Vagina (tissue), 2 donors: Measurements from ENCODE around the gene UBTD1. TPM values are rescaled to one million over a fixed set of nuclear protein-coding genes. Genes with fewer than 3 reads are reported as not detected.
A peak's percentile ranks its signal among the peaks of the same experiment; 100 is the strongest.

ENCODE experiments used
- DNase-seq, 2 donors: peaks; one replicate each; pipeline ENCODE4 v3.0.0-alpha.2; 2017; ENCODE audit errors: extremely low spot score in 2 of 2
- H3K27ac ChIP-seq: fragments of 200-600 bp; sonication (generic); one replicate; pipeline ENCODE4 v1.5.1; 2019
- H3K27me3 ChIP-seq: fragments of 200-600 bp; sonication (generic); one replicate; pipeline ENCODE4 v1.5.1; 2019
- H3K36me3 ChIP-seq, 2 donors: fragments of 200-600 bp; sonication (generic); one replicate each; pipeline ENCODE4 v1.5.1; 2017 to 2019
- H3K4me1 ChIP-seq: fragments of 200-600 bp; sonication (generic); one replicate; pipeline ENCODE4 v1.5.1; 2019
- H3K4me3 ChIP-seq, 2 donors: fragments of 200-600 bp; sonication (generic); 1 replicate in 1 of 2; 2 replicates in 1 of 2; pipeline ENCODE4 v1.5.1; 2016 to 2019
- H3K9me3 ChIP-seq: fragments of 200-600 bp; sonication (generic); one replicate; pipeline ENCODE4 v1.5.1; 2019
- CTCF ChIP-seq, 3 experiments: fragments of 450-650 bp in 2 of 3; fragments of 200-600 bp in 1 of 3; sonication (generic) in 1 of 3; IDR thresholded peaks; one replicate each; pipeline ENCODE4 v1.5.1; 2017 to 2019; ENCODE audit warnings: antibody characterized with exemption in 3 of 3, mild to moderate bottlenecking in 2 of 3, moderate library complexity in 2 of 3
- POLR2A ChIP-seq, 2 donors: fragments of 450-650 bp; IDR thresholded peaks; one replicate each; pipeline ENCODE4 v1.6.1; 2017; ENCODE audit warnings: antibody characterized with exemption in 2 of 2, mild to moderate bottlenecking in 2 of 2, moderate library complexity in 2 of 2
- POLR2AphosphoS5 ChIP-seq, 2 donors: sonication (generic); formaldehyde crosslinking; IDR thresholded peaks; one replicate each; pipeline ENCODE4 v1.9.0; 2017; ENCODE audit warnings: antibody characterized with exemption in 2 of 2, mild to moderate bottlenecking in 2 of 2, low read depth in 1 of 2; ENCODE audit not compliant: insufficient read depth in 1 of 2
- intact Hi-C: fragments of 100-400 bp; cut with DNase I; formaldehyde crosslinking; loops from one replicate; pipeline ENCODE4 v1.15.1; 2023
- total RNA-seq: library from RNA; depleted of rRNA; stranded (reverse); fragments of >200 nt; gene quantifications from one replicate; pipeline ENCODE4 v1.2.3, GENCODE V29; 2016

The UBTD1 gene
- total RNA-seq, 1 donor from 2014 or later, result 18.4 TPM

- Histone ChIP-seq H3K36me3 (no peaks in the 10 kb centered on the region), H3K4me1 (peaks cover 57% of the 10 kb centered on the region), H3K9me3 (no peaks in the 10 kb centered on the region), H3K27me3 (no peaks in the 10 kb centered on the region), H3K27ac (peak overlapping the region; percentile 94), H3K4me3 (peak overlapping the region; percentile 75 to 84)
- intact Hi-C loops, result no loop called here
- no peak for DNase-seq
- TF ChIP-seq POLR2A (IDR thresholded peaks at IDR 0.05) (no peak), POLR2AphosphoS5 (IDR thresholded peaks at IDR 0.05; ENCODE audit: insufficient read depth in 1 of 2, low read depth in 1 of 2) (no peak), CTCF (IDR thresholded peaks at IDR 0.05) (no peak)
These were observed 1.5 kb downstream of the UBTD1 start for GRCh38 chr10:97500297-97500575.

DNA sequence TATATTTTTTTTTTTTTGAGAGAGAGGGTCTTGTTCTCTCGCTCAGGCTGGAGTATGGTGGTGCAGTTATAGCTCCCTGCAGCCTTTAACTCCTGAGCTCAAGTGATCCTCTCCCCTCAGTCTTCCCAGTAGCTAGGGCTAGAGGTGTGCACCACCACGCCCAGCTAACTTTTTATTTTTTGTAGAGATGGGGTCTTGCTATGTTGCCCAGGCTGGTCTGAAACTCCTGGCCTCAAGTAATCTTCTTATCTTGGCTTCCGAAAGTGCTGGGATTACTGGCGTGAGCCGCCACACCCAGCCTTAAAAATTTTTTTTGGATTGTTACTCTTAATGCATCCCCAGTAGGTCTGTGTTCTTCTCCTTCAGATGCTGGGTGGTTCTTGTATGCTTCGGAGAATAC is 4.2 kb downstream of the UBTD1 start:
- TF ChIP-seq POLR2AphosphoS5 (IDR thresholded peaks at IDR 0.05; ENCODE audit: insufficient read depth in 1 of 2, low read depth in 1 of 2) (no peak), POLR2A (IDR thresholded peaks at IDR 0.05) (no peak), CTCF (IDR thresholded peaks at IDR 0.05) (no peak)
- DNase-seq, result no peak
- peaks cover 35% of the 10 kb centered on the region for H3K4me1 ChIP-seq
- no peaks in the 10 kb centered on the region for H3K9me3 ChIP-seq
- no peaks in the 10 kb centered on the region for H3K27me3 ChIP-seq
- H3K4me3 ChIP-seq, result no peak overlapping the region
- H3K36me3 ChIP-seq, result no peaks in the 10 kb centered on the region
- H3K27ac ChIP-seq, result no peak overlapping the region
- intact Hi-C loops, result no loop called here

DNA sequence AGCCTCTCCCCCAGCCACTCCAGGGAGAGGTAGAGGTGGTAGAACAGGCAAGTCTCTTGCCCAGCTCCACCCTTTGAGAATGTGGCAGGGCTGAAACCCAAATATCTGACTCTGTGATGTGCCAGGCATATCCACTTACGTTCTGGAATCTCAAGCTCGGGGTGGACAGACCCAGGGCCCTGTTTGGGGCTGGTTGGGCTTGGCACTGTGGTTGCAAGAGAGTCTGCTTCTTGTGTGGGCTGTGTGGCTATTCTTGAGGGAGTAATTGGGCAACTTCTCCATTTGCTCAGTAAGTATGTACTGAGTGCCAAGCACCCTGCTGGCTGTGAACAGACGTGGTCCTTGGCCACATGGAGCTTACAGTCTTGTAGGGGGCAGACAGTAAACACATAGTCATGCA is 4.7 kb downstream of the UBTD1 start:
- Histone ChIP-seq H3K4me3 (no peak overlapping the region), H3K9me3 (no peaks in the 10 kb centered on the region), H3K36me3 (no peaks in the 10 kb centered on the region), H3K27me3 (no peaks in the 10 kb centered on the region), H3K4me1 (peaks cover 35% of the 10 kb centered on the region), H3K27ac (no peak overlapping the region)
- TF ChIP-seq CTCF (IDR thresholded peaks at IDR 0.05), result no peak
- intact Hi-C loops, result no loop called here
- no peak for DNase-seq

DNA sequence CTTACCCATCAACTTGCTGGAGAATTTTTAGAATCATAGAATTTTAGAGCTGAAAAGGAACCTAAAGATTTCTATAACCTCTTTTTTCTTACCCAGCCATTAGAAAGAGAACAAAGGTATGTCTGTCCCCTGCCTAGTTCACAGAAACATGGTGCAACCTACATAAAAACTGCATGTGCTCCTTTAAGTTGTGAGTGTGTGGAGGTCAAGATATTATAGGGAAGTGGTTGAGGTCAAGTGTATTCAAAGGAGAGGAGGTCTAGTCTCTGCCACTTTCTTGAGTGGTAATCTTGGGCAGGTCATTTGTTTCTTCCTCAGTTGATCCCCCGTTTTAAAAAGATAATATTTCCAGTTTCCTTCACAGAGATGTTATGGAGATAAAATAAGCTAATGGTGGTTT is 6.4 kb downstream of the UBTD1 start:
- no peak overlapping the region for H3K27ac ChIP-seq
- no peak overlapping the region for H3K4me3 ChIP-seq
- H3K9me3 ChIP-seq, result no peaks in the 10 kb centered on the region
- DNase-seq, result no peak
- intact Hi-C loops, result no loop called here
- peaks cover 31% of the 10 kb centered on the region for H3K4me1 ChIP-seq
- no peak for TF ChIP-seq CTCF (IDR thresholded peaks at IDR 0.05)
- no peak for TF ChIP-seq POLR2AphosphoS5 (IDR thresholded peaks at IDR 0.05; ENCODE audit: insufficient read depth in 1 of 2, low read depth in 1 of 2)
- no peak for TF ChIP-seq POLR2A (IDR thresholded peaks at IDR 0.05)
- no peaks in the 10 kb centered on the region for H3K36me3 ChIP-seq
- no peaks in the 10 kb centered on the region for H3K27me3 ChIP-seq

- Histone ChIP-seq H3K36me3 (no peaks in the 10 kb centered on the region), H3K27me3 (no peaks in the 10 kb centered on the region), H3K27ac (no peak overlapping the region), H3K4me1 (peaks cover 24% of the 10 kb centered on the region), H3K4me3 (no peak overlapping the region), H3K9me3 (no peaks in the 10 kb centered on the region)
- DNase-seq, result no peak
- TF ChIP-seq CTCF (IDR thresholded peaks at IDR 0.05), result no peak
- no peak for TF ChIP-seq POLR2A (IDR thresholded peaks at IDR 0.05)
- TF ChIP-seq POLR2AphosphoS5 (IDR thresholded peaks at IDR 0.05; ENCODE audit: insufficient read depth in 1 of 2, low read depth in 1 of 2), result no peak
- intact Hi-C loops, result no loop called here
These were observed 7.7 kb downstream of the UBTD1 start for GRCh38 chr10:97506199-97506991.
